Peyer's patch (tissue), 4 donors: ENCODE measurements around the gene TGM6.

Experiments used
- CTCF ChIP-seq, 6 experiments: fragments of 450-650 bp in 4 of 6; fragments of 200-600 bp in 2 of 6; sonication (generic) in 1 of 6; IDR thresholded peaks; one replicate each; pipeline ENCODE4 v1.5.1; 2017 to 2019; ENCODE audit warnings: antibody characterized with exemption in 6 of 6, mild to moderate bottlenecking in 3 of 6, moderate library complexity in 1 of 6
- POLR2A ChIP-seq, 2 donors: fragments of 450-650 bp; IDR thresholded peaks; one replicate each; pipeline ENCODE4 v1.5.1; 2017; ENCODE audit warnings: antibody characterized with exemption in 2 of 2, mild to moderate bottlenecking in 2 of 2, moderate library complexity in 2 of 2

GRCh38 chr20:2467412-2467811 is 86.7 kb downstream of the TGM6 start:
- TF ChIP-seq POLR2A (IDR thresholded peaks at IDR 0.05) (no peak), CTCF (IDR thresholded peaks at IDR 0.05) (no peak)
